HepG2 (cell line): ENCODE data around the gene COPA. TPM values are rescaled to one million over a fixed set of nuclear protein-coding genes. Genes with fewer than 3 reads are reported as not detected.

Experiments used
- ATM ChIP-seq: fragments of 450-650 bp; IDR thresholded peaks from 2 replicates; pipeline ENCODE4 v1.7.1; 2017; ENCODE audit warnings: mild to moderate bottlenecking, borderline replicate concordance
- CEBPG ChIP-seq: IDR thresholded peaks from 2 replicates; pipeline ENCODE4 v1.6.1; 2016
- CREM ChIP-seq, 2 experiments: sonication (generic) in 1 of 2; formaldehyde crosslinking in 1 of 2; IDR thresholded peaks; 2 replicates each; pipeline versions ENCODE4 v1.4.0 to v1.6.1; 2016 to 2020; ENCODE audit warnings: antibody characterized with exemption in 1 of 2, mild to moderate bottlenecking in 1 of 2, missing genetic modification reagents in 1 of 2
- FLYWCH1 ChIP-seq: sonication (generic); formaldehyde crosslinking; IDR thresholded peaks from 2 replicates; pipeline ENCODE4 v1.8.1; 2023; ENCODE audit warnings: mild to moderate bottlenecking, missing genetic modification reagents
- FOXK2 ChIP-seq: fragments of 450-650 bp; IDR thresholded peaks from 2 replicates; pipeline ENCODE4 v1.6.1; 2016
- MAFK ChIP-seq, 2 experiments: IDR thresholded peaks in 1 of 2; conservative IDR thresholded peaks in 1 of 2; 2 replicates each; pipeline ENCODE4 v1.6.1; 2011; ENCODE audit warnings: improper control_type of control experiment in 2 of 2, low read length in 2 of 2
- NCOA2 ChIP-seq: sonication (generic); formaldehyde crosslinking; IDR thresholded peaks from 2 replicates; pipeline ENCODE4 v1.8.0; 2022; ENCODE audit warnings: inconsistent platforms
- NRL ChIP-seq: sonication (generic); formaldehyde crosslinking; IDR thresholded peaks from 2 replicates; pipeline ENCODE4 v1.5.0; 2020; ENCODE audit warnings: missing genetic modification reagents, mild to moderate bottlenecking, moderate library complexity, borderline replicate concordance
- POLR2G ChIP-seq: fragments of 200-400 bp; formaldehyde crosslinking; IDR thresholded peaks from 2 replicates; pipeline ENCODE4 v1.6.1; 2018; ENCODE audit warnings: mild to moderate bottlenecking, low read depth, low read length, moderate library complexity
- SALL1 ChIP-seq: sonication (generic); formaldehyde crosslinking; IDR thresholded peaks from 2 replicates; pipeline ENCODE4 v1.8.0; 2022; ENCODE audit warnings: mild to moderate bottlenecking, missing genetic modification reagents
- SMC3 ChIP-seq: IDR thresholded peaks from 2 replicates; pipeline ENCODE4 v1.6.1; 2011; ENCODE audit warnings: low read length, improper control_type of control experiment
- ZMYM4 ChIP-seq: sonication (generic); formaldehyde crosslinking; IDR thresholded peaks from 2 replicates; pipeline ENCODE4 v1.8.1; 2023; ENCODE audit warnings: mild to moderate bottlenecking, missing genetic modification reagents
- ZNF30 ChIP-seq: sonication (generic); formaldehyde crosslinking; IDR thresholded peaks from 2 replicates; pipeline ENCODE4 v1.5.0; 2020; ENCODE audit warnings: mild to moderate bottlenecking, missing genetic modification reagents
- ZNF547 ChIP-seq: sonication (generic); formaldehyde crosslinking; IDR thresholded peaks from 2 replicates; pipeline ENCODE4 v1.5.1; 2020; ENCODE audit warnings: mild to moderate bottlenecking, missing genetic modification reagents
- ZNF607 ChIP-seq: sonication (generic); formaldehyde crosslinking; IDR thresholded peaks from 2 replicates; pipeline ENCODE4 v1.5.1; 2020; ENCODE audit warnings: missing genetic modification reagents, mild to moderate bottlenecking, borderline replicate concordance
- ZNF766 ChIP-seq: sonication (generic); formaldehyde crosslinking; IDR thresholded peaks from 2 replicates; pipeline ENCODE4 v1.5.0; 2020; ENCODE audit warnings: missing genetic modification reagents, borderline replicate concordance
- polyA plus RNA-seq, 8 experiments: library from polyadenylated mRNA; depleted of rRNA in 3 of 8; stranded (reverse) in 7 of 8; unstranded in 1 of 8; fragments of >200 nt; fragmentation: Illumina TruSeq in 4 of 8; extraction: Trizol in 4 of 8; gene quantifications; 2 replicates each; pipeline versions ENCODE4 v1.2.1 to v1.2.3, GENCODE V29; 2011 to 2016; ENCODE audit warnings: low read depth in 4 of 8, missing spikeins in 1 of 8, mixed read lengths in 1 of 8; ENCODE audit not compliant: insufficient read depth in 1 of 8
- total RNA-seq, 5 experiments: library from RNA; depleted of rRNA; stranded (reverse); fragments of >200 nt; fragmentation: Illumina TruSeq; extraction: Trizol; gene quantifications; 2 replicates each; pipeline ENCODE4 v1.2.3, GENCODE V29; 2016; ENCODE audit warnings: low read depth in 1 of 5
- TF ChIP-seq, protein P1 (sequence below): sonication (generic); formaldehyde crosslinking; IDR thresholded peaks from 2 replicates; pipeline ENCODE4; 2020; ENCODE audit warnings: missing genetic modification reagents, mild to moderate bottlenecking, borderline replicate concordance
- TF ChIP-seq, protein P2 (sequence below): sonication (generic); formaldehyde crosslinking; IDR thresholded peaks from 2 replicates; pipeline ENCODE4 v1.8.1; 2022; ENCODE audit warnings: low read depth, mild to moderate bottlenecking, missing genetic modification reagents
- TF ChIP-seq, protein P3 (sequence below): sonication (generic); formaldehyde crosslinking; conservative IDR thresholded peaks from 2 replicates; pipeline ENCODE4 v1.4.0; 2020; ENCODE audit warnings: mild to moderate bottlenecking, missing genetic modification reagents, moderate library complexity

The COPA gene
- total and polyA plus RNA-seq, 2 of the 13 experiments (the other 11 are each of a cell fraction or from before 2014, with no cell fraction given) = 160 to 197 TPM

DNA sequence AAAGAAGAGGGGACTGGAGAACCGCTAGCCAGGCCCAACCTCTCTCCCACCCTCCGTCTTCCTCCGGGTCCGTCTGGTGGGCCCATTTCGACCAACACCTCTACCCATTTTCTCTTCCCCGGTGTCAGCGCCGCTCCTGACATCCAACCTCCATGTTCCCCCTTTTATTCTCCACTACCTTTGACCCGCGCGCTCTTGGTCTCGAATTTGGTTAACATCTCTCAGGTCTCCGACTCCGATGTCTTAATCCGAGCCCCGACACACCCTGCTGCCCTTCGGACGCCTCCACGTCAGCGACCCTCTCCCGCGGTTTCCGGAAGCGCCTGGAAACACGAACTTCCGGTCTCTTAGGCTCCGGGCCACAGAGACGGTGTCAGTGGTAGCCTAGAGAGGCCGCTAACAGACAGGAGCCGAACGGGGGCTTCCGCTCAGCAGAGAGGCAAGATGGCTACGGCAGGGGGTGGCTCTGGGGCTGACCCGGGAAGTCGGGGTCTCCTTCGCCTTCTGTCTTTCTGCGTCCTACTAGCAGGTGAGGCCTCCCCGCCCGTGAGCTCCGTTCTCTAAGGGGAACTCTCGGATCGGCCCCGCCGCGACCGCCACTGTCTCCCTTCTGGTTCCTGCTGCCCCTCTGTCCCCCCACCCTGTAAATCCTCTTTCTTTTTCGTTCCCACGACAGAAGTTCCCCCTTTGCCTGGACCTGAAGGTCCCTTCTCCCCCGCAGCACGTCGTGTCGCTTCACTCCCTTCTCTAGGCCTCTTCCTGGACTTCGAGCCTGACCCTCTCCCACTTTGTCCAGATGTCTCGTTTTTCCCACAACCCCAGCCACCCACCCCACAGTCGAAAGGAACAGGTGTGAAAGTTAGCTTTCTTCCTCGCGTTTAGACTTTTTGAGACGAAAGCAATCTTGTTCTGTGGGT lies at the start of gene COPA, which contains the start of gene NCSTN (continued):
- TF ChIP-seq, protein P1, sequence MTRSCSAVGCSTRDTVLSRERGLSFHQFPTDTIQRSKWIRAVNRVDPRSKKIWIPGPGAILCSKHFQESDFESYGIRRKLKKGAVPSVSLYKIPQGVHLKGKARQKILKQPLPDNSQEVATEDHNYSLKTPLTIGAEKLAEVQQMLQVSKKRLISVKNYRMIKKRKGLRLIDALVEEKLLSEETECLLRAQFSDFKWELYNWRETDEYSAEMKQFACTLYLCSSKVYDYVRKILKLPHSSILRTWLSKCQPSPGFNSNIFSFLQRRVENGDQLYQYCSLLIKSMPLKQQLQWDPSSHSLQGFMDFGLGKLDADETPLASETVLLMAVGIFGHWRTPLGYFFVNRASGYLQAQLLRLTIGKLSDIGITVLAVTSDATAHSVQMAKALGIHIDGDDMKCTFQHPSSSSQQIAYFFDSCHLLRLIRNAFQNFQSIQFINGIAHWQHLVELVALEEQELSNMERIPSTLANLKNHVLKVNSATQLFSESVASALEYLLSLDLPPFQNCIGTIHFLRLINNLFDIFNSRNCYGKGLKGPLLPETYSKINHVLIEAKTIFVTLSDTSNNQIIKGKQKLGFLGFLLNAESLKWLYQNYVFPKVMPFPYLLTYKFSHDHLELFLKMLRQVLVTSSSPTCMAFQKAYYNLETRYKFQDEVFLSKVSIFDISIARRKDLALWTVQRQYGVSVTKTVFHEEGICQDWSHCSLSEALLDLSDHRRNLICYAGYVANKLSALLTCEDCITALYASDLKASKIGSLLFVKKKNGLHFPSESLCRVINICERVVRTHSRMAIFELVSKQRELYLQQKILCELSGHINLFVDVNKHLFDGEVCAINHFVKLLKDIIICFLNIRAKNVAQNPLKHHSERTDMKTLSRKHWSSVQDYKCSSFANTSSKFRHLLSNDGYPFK (CRISPR knock-in tag) = peak; percentile 98
- TF ChIP-seq, protein P2, sequence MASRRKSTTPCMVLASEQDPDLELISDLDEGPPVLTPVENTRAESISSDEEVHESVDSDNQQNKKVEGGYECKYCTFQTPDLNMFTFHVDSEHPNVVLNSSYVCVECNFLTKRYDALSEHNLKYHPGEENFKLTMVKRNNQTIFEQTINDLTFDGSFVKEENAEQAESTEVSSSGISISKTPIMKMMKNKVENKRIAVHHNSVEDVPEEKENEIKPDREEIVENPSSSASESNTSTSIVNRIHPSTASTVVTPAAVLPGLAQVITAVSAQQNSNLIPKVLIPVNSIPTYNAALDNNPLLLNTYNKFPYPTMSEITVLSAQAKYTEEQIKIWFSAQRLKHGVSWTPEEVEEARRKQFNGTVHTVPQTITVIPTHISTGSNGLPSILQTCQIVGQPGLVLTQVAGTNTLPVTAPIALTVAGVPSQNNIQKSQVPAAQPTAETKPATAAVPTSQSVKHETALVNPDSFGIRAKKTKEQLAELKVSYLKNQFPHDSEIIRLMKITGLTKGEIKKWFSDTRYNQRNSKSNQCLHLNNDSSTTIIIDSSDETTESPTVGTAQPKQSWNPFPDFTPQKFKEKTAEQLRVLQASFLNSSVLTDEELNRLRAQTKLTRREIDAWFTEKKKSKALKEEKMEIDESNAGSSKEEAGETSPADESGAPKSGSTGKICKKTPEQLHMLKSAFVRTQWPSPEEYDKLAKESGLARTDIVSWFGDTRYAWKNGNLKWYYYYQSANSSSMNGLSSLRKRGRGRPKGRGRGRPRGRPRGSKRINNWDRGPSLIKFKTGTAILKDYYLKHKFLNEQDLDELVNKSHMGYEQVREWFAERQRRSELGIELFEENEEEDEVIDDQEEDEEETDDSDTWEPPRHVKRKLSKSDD = peak; percentile 41; the same call in 1 of the 2 replicates
- TF ChIP-seq ATM (no peak), ZNF30 (0 out of 2 replicates have a peak, but pooled peaks have one; percentile 69), ZNF607 (CRISPR knock-in tag) (peak; percentile 62; the same call in 1 of the 2 replicates), ZNF547 (CRISPR knock-in tag) (peak; percentile 89), SMC3 (no peak), FLYWCH1 (CRISPR knock-in tag) (peak; percentile 64; the same call in 1 of the 2 replicates), FOXK2 (no peak), ZMYM4 (CRISPR knock-in tag) (peak; percentile 78), SALL1 (CRISPR knock-in tag) (peak; percentile 63), ZNF766 (0 out of 2 replicates have a peak, but pooled peaks have one; percentile 52), POLR2G (peak; percentile 97), NCOA2 (CRISPR knock-in tag) (peak; percentile 43; the same call in 1 of the 2 replicates), MAFK (conservative IDR thresholded peaks at IDR 0.05 in 1 of 2, IDR thresholded peaks at IDR 0.05 in 1 of 2; ENCODE audit: low read length in 2 of 2) (no peak), CREM (IDR thresholded peaks at IDR 0.05) (peak; percentile 88), CREM (CRISPR knock-in tag; IDR thresholded peaks at IDR 0.05) (no peak), NRL (peak; percentile 20; the same call in 1 of the 2 replicates), CEBPG (CRISPR knock-in tag) (peak; percentile 37)
- TF ChIP-seq, protein P3, sequence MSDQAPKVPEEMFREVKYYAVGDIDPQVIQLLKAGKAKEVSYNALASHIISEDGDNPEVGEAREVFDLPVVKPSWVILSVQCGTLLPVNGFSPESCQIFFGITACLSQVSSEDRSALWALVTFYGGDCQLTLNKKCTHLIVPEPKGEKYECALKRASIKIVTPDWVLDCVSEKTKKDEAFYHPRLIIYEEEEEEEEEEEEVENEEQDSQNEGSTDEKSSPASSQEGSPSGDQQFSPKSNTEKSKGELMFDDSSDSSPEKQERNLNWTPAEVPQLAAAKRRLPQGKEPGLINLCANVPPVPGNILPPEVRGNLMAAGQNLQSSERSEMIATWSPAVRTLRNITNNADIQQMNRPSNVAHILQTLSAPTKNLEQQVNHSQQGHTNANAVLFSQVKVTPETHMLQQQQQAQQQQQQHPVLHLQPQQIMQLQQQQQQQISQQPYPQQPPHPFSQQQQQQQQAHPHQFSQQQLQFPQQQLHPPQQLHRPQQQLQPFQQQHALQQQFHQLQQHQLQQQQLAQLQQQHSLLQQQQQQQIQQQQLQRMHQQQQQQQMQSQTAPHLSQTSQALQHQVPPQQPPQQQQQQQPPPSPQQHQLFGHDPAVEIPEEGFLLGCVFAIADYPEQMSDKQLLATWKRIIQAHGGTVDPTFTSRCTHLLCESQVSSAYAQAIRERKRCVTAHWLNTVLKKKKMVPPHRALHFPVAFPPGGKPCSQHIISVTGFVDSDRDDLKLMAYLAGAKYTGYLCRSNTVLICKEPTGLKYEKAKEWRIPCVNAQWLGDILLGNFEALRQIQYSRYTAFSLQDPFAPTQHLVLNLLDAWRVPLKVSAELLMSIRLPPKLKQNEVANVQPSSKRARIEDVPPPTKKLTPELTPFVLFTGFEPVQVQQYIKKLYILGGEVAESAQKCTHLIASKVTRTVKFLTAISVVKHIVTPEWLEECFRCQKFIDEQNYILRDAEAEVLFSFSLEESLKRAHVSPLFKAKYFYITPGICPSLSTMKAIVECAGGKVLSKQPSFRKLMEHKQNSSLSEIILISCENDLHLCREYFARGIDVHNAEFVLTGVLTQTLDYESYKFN = 0 out of 2 replicates have a peak, but pooled peaks have one; percentile 52
